Testis (tissue), 3 donors: Measurements from ENCODE around the gene ARHGAP12. TPM values are rescaled to one million over a fixed set of nuclear protein-coding genes. Genes with fewer than 3 reads are reported as not detected.

Source experiments
- DNase-seq: peaks from one replicate; pipeline ENCODE4 v3.0.0-alpha.2; 2019
- H3K27ac ChIP-seq, 2 donors: fragments of 200-600 bp; sonication (generic); one replicate each; pipeline ENCODE4 v1.5.1; 2019
- H3K27me3 ChIP-seq: fragments of 200-600 bp; sonication (generic); one replicate; pipeline ENCODE4 v1.5.1; 2019
- H3K36me3 ChIP-seq: fragments of 200-600 bp; sonication (generic); one replicate; pipeline ENCODE4 v1.5.1; 2017; ENCODE audit warnings: low read depth; ENCODE audit errors: missing control alignments
- H3K4me1 ChIP-seq: fragments of 200-600 bp; sonication (generic); one replicate; pipeline ENCODE4 v1.5.1; 2019
- H3K4me3 ChIP-seq, 2 donors: fragments of 200-600 bp; sonication (generic); one replicate each; pipeline ENCODE4 v1.5.1; 2017 to 2019
- H3K9me3 ChIP-seq: fragments of 200-600 bp; sonication (generic); one replicate; pipeline ENCODE4 v1.5.1; 2017
- POLR2A ChIP-seq: fragments of 450-650 bp; IDR thresholded peaks from one replicate; pipeline ENCODE4 v1.6.1; 2017; ENCODE audit warnings: antibody characterized with exemption, mild to moderate bottlenecking, moderate library complexity
- WGBS, 2 donors: methylation state at CpG; one replicate each; pipeline ENCODE4 v1.1.5; 2018; 5-methylcytosine and 5-hydroxymethylcytosine counted together
- intact Hi-C: fragments of 100-400 bp; cut with DNase I; formaldehyde crosslinking; loops from one replicate; pipeline ENCODE4 v1.15.1; 2023; ENCODE audit warnings: low total_unique reads
- polyA plus RNA-seq: library from polyadenylated mRNA; stranded (reverse); fragments of 350-450 nt; fragmentation: Illumina TruSeq; extraction: RNeasy Lipid Tissue Mini Kit (QIAGEN cat#74804); gene quantifications from one replicate; pipeline ENCODE4 v1.2.3, GENCODE V29; 2014; ENCODE audit warnings: low read depth, low replicate concordance; ENCODE audit not compliant: insufficient read depth
- total RNA-seq, 2 donors: library from RNA; depleted of rRNA; stranded (reverse); fragments of >200 nt; gene quantifications; one replicate each; pipeline ENCODE4 v1.2.3, GENCODE V29; 2016
- TF ChIP-seq, protein P1 (sequence below), 3 experiments: fragments of 450-650 bp in 2 of 3; fragments of 200-600 bp in 1 of 3; sonication (generic) in 1 of 3; IDR thresholded peaks; one replicate each; pipeline ENCODE4 v1.5.1; 2016 to 2019; ENCODE audit warnings: antibody characterized with exemption in 3 of 3, mild to moderate bottlenecking in 2 of 3, moderate library complexity in 1 of 3

The ARHGAP12 gene
- total and polyA plus RNA-seq, 3 donors from 2014 or later = 11.7 to 36.1 (median 33.1) TPM

DNA sequence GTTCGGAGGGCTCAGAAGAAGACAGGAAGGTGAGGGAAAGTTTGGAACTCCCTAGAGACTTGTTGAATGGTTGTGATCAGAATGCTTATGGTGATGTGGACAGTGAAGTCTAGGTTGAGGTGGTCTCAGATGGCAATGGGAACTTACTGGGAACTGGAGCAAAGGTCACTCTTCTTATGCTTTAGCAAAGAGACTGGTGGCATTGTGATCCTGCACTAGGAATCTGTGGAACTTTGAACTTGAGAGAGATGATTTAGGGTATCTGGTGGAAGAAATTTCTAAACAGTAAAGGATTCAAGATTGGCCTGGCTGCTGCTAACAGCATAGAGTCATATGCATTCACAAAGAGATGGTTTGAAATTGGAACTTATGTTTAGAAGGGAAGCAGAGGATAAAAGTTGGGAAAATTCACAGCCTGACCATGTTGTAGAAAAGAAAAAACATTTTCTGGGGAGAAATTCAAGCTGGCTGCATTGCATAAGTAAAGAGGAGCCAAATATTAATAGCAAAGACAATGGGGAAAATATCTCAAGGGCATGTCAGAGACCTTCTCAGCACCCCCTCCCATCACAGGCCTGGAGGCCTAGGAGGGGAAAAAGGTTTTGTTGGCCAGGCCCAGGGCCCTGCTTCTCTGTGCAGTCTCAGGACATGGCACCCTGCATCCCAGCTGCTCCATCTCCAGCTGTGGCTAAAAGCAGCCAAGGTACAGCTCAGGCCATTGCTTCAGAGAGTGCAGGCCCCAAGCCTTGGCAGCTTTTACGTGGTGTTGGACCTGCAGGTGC lies 26.0 kb upstream of the ARHGAP12 start:
- Histone ChIP-seq H3K27me3 (no peaks in the 10 kb centered on the region), H3K36me3 (no peaks in the 10 kb centered on the region), H3K4me3 (no peak overlapping the region), H3K4me1 (no peaks in the 10 kb centered on the region), H3K27ac (no peak overlapping the region), H3K9me3 (no peaks in the 10 kb centered on the region)
- WGBS, 2 donors = 93 to 97% methylated on average over 2 of the region's 2 CpGs
- TF ChIP-seq, protein P1, sequence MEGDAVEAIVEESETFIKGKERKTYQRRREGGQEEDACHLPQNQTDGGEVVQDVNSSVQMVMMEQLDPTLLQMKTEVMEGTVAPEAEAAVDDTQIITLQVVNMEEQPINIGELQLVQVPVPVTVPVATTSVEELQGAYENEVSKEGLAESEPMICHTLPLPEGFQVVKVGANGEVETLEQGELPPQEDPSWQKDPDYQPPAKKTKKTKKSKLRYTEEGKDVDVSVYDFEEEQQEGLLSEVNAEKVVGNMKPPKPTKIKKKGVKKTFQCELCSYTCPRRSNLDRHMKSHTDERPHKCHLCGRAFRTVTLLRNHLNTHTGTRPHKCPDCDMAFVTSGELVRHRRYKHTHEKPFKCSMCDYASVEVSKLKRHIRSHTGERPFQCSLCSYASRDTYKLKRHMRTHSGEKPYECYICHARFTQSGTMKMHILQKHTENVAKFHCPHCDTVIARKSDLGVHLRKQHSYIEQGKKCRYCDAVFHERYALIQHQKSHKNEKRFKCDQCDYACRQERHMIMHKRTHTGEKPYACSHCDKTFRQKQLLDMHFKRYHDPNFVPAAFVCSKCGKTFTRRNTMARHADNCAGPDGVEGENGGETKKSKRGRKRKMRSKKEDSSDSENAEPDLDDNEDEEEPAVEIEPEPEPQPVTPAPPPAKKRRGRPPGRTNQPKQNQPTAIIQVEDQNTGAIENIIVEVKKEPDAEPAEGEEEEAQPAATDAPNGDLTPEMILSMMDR (IDR thresholded peaks at IDR 0.05) = no peak
- TF ChIP-seq POLR2A = no peak
- no peak for DNase-seq
- intact Hi-C loops = no loop called here

DNA sequence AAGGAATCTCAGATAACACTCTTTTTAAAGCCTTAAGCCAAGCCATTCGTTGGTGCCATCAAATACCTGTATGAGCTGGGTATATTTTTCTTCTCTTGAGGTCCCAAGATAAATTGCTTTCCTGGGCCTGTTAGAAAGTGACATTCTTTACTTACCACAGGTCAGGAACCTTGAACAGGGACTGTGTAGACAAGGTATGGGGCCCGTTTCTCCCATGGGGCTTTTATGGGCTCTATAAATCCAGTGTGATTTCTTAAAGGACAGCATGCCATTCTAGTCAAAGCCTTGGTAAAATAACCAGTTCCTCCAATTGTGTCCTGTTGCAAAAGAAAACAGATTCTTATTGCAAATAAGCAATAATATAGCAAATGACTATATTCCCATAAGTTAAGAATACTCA lies 24.8 kb upstream of the ARHGAP12 start:
- WGBS, 2 donors = 88% methylated on average over 2 of the region's 2 CpGs
- Histone ChIP-seq H3K4me3 (no peak overlapping the region), H3K27ac (no peak overlapping the region), H3K27me3 (no peaks in the 10 kb centered on the region), H3K9me3 (no peaks in the 10 kb centered on the region), H3K4me1 (no peaks in the 10 kb centered on the region), H3K36me3 (no peaks in the 10 kb centered on the region)
- no peak for DNase-seq
- intact Hi-C loops = no loop called here
- TF ChIP-seq, protein P1 (IDR thresholded peaks at IDR 0.05) = no peak
- no peak for TF ChIP-seq POLR2A

DNA sequence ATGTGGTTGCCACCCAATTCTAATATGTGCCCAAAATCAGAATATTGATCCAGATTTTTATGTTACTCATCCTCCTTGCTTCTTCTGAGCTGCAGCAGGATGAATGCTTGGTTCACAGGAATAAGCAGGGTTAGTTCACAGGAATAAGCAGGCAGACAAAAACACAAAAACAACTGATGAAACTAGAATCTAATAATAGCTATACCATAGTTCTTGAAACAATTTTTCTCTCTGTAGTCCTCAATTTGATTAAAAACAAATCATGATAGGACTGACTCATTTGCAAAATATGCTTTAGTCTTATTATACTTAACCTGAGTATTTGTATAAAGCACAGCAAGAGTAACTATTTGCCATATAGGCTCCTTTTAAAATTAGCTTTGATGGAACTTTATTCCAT lies 24.4 kb upstream of the ARHGAP12 start:
- TF ChIP-seq POLR2A = no peak
- TF ChIP-seq, protein P1 (IDR thresholded peaks at IDR 0.05) = no peak
- Histone ChIP-seq H3K9me3 (no peaks in the 10 kb centered on the region), H3K27me3 (no peaks in the 10 kb centered on the region), H3K27ac (no peak overlapping the region), H3K4me3 (no peak overlapping the region), H3K36me3 (no peaks in the 10 kb centered on the region), H3K4me1 (no peaks in the 10 kb centered on the region)
- no peak for DNase-seq
- intact Hi-C loops = no loop called here

DNA sequence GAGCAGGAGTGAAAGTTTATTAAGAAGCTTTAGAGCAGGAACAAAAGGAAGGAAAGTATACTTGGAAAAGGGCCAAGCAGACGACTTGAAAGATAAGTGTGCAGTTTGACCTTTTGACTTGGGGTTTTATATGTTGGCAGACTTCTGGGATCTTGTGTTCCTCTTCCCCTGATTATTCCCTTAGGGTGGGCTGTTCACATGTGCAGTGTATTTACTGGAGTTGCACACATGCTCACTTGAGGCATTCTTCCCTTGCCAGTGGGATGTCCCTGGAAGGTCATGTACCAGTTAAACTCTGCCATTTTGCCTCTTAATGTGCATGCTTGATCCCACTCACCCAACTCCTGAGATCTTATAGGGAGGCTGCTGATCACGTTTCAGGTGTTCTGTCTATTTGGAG lies 23.4 kb upstream of the ARHGAP12 start:
- Histone ChIP-seq H3K4me3 (no peak overlapping the region), H3K4me1 (no peaks in the 10 kb centered on the region), H3K36me3 (no peaks in the 10 kb centered on the region), H3K27ac (no peak overlapping the region), H3K9me3 (no peaks in the 10 kb centered on the region), H3K27me3 (no peaks in the 10 kb centered on the region)
- TF ChIP-seq, protein P1 (IDR thresholded peaks at IDR 0.05) = no peak
- TF ChIP-seq POLR2A = no peak
- DNase-seq = no peak
- intact Hi-C loops = no loop called here
- WGBS, 2 donors = 27 to 49% methylated on average over 2 of the region's 2 CpGs

DNA sequence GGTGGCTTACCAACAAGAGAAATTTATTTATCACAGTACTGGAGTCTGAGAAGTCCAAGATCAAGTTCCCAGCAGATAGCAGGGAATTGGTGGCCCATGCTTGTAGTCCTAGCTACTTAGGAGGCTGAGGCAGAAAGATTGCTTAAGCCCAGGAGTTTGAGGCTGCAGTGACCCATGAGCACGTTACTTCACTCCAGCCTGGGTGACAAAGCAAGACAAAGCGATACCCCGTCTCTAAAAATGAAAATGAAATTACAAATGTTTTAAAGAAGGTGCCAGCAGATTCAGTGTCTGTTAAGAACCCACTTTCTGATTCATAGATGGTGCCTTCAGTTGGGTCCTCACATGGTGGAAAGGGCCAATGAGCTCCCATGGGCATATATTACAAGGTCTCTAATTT lies 20.6 kb upstream of the ARHGAP12 start:
- no peak for DNase-seq

More for the DNA sequence above, 20.6 kb upstream of the ARHGAP12 start:
- intact Hi-C loops = no loop called here
- no peak for TF ChIP-seq POLR2A
- TF ChIP-seq, protein P1 (IDR thresholded peaks at IDR 0.05) = no peak
- 91 to 97% methylated on average over 3 of the region's 3 CpGs for WGBS, 2 donors
- no peak overlapping the region for H3K27ac ChIP-seq
- no peaks in the 10 kb centered on the region for H3K9me3 ChIP-seq
- H3K4me3 ChIP-seq = no peak overlapping the region
- no peaks in the 10 kb centered on the region for H3K4me1 ChIP-seq
- H3K36me3 ChIP-seq = no peaks in the 10 kb centered on the region
- no peaks in the 10 kb centered on the region for H3K27me3 ChIP-seq
